ENCODE results near the gene SYTL3.
"Not testable (repeated sequence)": the region's sequence is repeated elsewhere in the genome, so short reads cannot be mapped to it uniquely, and the experiment has no call there.

Gene SYTL3

DNA sequence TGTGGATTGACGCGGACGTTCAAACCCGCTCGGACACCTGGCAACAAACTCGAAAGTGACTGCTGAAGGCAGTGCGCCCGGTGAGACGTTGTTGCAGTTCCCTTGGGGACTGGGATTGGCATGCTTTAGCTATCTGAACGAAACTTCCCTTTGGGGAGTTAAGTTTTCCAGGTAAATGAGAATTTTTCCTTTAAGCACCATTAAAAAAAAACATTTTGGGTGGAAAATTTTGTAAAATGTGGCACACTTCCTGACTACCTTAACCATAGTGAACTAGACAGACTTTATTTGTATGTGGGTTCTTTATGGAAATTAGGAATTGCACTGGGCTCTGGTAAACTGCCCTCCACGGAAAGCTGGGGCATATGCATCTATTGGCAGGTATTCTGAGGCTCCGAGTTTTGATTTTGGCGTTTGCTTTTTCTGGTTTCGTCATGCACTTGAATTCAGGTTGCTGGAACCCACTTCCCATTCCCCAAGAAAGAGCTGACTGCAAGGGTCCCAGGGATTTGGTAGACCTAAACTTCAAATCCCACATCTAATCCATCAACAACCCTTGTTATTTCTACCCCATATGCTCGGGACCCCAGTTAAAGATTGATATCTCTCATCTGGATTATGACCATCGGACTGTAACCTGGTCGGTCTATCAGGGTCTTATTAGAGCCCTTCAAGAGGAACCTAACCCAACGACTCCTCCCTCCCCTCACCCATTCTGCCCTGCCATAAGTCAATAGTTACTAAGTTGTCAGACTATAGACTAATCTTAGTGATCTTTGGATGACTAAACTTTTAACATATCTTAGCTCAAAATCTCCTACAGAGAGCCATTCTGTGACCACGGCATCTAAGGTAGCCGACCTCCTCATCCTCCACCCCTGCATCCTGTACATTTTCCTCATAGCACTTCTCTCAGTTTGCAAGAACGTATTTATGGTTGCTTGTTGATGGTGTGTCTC is 4.5 kb upstream of the SYTL3 start:
- no peak for DNase-seq (ENCODE audit: low read depth)
- TF ChIP-seq, protein P1, sequence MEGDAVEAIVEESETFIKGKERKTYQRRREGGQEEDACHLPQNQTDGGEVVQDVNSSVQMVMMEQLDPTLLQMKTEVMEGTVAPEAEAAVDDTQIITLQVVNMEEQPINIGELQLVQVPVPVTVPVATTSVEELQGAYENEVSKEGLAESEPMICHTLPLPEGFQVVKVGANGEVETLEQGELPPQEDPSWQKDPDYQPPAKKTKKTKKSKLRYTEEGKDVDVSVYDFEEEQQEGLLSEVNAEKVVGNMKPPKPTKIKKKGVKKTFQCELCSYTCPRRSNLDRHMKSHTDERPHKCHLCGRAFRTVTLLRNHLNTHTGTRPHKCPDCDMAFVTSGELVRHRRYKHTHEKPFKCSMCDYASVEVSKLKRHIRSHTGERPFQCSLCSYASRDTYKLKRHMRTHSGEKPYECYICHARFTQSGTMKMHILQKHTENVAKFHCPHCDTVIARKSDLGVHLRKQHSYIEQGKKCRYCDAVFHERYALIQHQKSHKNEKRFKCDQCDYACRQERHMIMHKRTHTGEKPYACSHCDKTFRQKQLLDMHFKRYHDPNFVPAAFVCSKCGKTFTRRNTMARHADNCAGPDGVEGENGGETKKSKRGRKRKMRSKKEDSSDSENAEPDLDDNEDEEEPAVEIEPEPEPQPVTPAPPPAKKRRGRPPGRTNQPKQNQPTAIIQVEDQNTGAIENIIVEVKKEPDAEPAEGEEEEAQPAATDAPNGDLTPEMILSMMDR (conservative IDR thresholded peaks at IDR 0.05; ENCODE audit: low read length) = no peak

DNA sequence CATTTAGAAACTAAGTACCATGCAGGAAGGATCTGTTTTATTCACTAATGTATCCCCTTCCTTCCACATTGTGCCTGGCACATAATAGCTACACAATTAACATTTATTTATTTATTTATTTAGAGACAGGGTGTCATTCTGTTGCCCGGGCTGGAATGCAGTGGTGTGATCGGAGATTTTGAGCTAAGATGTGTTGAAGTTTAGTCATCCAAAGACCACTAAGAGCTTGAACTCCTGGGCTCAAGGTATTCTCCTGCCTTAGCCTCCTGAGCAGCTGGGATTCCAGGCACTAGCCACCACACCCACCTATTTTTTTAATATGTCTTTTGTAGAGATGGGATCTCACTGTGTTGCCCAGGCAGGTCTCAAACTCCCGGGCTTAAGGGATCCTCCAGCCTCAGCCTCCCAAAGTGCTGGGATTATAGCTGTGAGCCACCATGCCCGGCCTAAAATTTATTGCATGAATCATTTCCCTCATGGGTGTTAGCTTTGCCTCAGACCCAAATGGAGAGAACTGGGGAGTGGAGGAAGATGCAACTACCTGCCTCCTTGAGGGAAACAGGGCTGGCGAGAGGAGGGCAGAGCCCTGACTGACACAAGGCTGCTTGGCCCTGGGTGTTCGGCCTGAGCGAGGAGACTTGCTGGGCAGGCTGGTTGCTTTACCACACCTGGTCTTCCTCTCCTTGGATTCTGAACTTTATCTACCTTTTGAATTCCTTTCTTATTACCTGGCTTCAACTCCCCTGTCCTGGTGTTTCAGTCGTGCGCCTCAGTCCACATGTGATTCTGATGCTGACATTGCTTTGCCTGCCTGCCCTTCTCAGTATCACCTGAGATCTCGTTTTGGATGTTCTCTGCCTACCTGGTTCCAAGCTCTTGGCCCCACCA is 3.6 kb upstream of the SYTL3 start:
- DNase-seq (ENCODE audit: low read depth) = no peak
- TF ChIP-seq, protein P1 (conservative IDR thresholded peaks at IDR 0.05; ENCODE audit: low read length) = no peak
- no peak overlapping the region for H3K4me3 ChIP-seq (ENCODE audit: low read length)

More for the DNA sequence above, 4.5 kb upstream of the SYTL3 start:
- peak overlapping the region; percentile 92 for H3K4me3 ChIP-seq (ENCODE audit: low read length)

DNA sequence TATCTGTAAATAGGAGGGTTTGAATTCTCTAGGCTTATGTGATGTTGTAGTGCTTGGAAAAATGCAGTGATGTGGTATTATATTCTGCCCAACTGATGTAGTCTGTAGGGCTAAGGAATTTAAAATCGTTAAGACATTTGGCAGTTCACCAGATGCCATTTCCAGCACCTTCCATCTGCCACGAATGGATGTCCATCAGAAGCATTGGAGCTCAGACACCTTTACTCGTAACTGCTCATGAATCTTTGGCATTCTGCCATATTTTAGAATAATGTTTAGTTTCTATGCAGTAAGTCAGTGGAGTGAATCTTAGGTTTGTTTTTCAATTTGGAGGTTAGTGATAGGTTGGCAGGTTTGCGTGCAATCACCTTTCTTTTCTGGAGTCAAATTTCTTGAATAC is 2.4 kb upstream of the SYTL3 start:
- DNase-seq (ENCODE audit: low read depth) = peak; percentile 57
- TF ChIP-seq, protein P1 (conservative IDR thresholded peaks at IDR 0.05; ENCODE audit: low read length) = no peak
- no peak overlapping the region for H3K4me3 ChIP-seq (ENCODE audit: low read length)

DNA sequence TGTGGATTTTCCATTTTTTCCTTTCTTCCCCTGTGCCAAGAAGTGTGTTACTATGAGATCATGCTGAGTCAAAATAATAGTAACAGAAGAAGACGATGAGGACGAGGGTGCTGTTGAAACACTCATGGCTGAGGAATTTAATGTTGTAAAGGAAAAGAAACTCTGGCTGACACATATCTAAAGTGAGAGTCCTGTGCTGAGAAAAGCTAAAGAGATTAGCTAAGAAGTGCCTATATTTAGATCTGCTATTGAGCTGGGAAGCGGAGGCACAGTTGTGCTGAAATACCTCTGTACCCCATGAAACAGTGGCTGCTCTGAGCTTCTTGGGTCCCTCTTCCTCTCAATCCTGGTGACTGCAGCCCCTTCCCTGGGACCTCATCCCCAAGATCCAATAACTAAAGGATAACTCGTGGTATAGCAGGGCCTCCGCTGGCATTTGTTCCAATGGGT is 1.1 kb upstream of the SYTL3 start:
- no peak overlapping the region for H3K4me3 ChIP-seq (ENCODE audit: low read length)
- TF ChIP-seq, protein P1 (conservative IDR thresholded peaks at IDR 0.05; ENCODE audit: low read length) = no peak
- DNase-seq (ENCODE audit: low read depth) = peak; percentile 90

DNA sequence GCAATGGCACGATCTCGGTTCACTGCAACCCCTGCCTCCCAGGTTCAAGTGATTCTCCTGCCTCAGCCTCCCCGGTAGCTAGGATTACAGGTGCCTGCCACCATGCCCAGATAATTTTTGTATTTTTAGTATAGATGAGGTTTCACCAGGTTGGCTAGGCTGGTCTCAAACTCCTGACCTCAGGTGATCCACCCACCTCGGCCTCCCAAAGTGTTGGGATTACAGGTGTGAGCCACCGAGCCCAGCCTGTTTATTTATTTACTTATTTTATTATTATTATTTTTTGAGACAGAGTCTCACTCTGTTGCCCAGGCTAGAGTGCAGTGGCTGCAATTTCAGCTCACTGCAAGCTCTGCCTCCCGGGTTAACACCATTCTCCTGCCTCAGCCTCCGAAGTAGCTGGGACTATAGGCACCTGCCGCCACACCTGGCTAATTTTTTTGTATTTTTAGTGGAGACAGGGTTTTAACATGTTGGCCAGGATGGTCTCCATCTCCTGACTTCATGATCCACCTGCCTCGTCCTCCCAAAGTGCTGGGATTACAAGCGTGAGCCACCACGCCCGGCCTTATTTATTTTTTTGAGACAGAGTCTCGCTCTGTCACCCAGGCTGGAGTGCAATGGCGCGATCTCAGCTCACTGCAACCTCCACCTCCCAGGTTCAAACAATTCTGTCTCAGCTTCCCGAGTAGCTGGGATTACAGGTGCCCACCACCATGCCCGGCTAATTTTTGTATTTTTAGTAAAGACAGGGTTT is 2.3 kb downstream of the SYTL3 start:
- not testable (repeated sequence) for DNase-seq (ENCODE audit: low read depth); H3K4me3 ChIP-seq (ENCODE audit: low read length)

DNA sequence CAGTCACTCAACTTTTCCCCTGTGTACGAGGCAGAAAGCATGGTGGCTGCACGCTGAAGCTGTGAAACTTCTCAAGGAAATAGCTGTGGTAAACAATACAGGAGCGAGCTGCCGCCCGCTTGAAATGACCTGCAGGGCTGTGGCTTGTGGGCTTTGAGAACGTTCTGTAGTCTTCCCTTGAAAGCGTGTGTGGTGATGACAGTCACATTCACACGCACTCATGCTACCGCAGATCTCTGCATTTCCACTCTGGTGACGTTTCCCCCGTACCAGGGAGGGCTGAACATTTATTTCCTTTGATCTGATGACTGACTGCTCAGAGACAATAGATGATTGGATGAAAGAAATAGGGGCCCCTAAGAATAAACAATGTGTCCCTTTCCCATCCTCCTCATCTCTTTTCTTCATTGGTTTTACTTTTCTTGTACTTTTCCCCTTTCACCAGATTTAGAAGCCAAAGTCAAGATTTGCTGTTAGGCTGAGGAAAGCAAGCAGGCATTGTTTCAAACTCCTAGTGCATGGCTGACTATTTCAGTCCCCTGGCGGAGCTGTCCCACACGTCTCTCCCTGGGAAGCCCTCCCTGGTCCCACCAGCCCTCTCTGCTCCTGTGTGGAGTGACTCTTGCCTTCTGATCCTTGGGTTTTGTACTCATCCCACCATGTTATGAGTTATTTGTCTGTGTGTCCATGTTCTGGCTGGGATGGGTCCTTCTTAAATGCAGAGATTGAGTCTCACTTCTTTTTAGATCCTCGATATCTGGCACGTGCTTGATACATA is 3.9 kb downstream of the SYTL3 start:
- peak; percentile 70 for DNase-seq (ENCODE audit: low read depth)

More for the DNA sequence above, 3.9 kb downstream of the SYTL3 start:
- no peak overlapping the region for H3K4me3 ChIP-seq (ENCODE audit: low read length)
- TF ChIP-seq, protein P1 (conservative IDR thresholded peaks at IDR 0.05; ENCODE audit: low read length) = no peak

All from AG10803 (cell line).